GM18861 (cell line): ENCODE results near the gene DIPK1B.
"Not testable (repeated sequence)": the region's sequence is repeated elsewhere in the genome, so short reads cannot be mapped to it uniquely, and the experiment has no call there.

ENCODE experiments used
- ATAC-seq: cut with Tn5 transposase; IDR thresholded peaks from one replicate; pipeline ENCODE4 v1.9.1; 2021; ENCODE audit not compliant: unreplicated experiment

The DIPK1B gene

DNA sequence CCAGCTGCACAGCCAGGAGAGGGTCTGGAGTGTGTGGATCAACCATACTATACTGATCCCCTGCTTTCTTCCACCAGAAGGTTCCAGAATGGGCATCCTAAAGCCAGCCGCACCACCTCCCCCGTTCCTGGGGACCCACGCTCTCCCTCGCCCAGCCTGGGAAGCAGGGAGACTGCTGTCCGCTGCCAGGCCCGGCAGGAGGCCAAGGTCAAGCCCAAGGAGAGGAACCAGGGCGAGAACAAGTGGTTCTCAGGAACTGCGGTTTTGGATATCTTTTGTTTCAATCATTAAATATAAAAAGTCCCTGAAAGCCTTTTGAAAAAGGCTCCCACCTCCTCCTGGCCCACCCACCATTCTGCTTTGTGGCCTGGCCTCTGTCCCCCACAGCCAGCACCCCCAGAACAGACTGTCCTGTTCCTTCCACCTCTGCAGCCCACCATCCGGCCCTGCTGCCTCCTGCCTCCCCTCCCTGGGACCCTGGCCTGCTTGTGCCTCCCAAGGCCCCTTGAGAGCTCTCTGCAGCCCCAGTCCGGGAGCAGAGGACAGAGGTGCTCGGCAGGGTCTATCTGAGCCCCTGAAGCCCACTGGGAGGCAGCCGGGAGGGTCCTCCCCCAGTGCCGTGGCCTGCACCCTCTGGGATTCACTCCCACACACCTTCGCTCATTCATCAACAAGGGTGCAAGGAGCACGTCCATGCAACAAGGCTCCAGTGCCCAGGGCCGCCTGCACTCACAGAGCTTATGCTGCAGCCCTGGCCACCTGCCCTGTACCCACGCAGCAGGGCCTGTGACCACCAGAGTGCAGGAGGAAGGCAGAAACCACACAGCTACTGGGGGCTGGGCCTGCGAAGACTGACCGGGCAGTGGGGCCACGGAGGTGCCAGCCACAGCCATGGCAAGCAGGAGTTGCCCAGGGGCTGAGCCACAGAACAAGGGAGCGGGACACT lies 36.6 kb downstream of the DIPK1B start:
- ATAC-seq: no peak

DNA sequence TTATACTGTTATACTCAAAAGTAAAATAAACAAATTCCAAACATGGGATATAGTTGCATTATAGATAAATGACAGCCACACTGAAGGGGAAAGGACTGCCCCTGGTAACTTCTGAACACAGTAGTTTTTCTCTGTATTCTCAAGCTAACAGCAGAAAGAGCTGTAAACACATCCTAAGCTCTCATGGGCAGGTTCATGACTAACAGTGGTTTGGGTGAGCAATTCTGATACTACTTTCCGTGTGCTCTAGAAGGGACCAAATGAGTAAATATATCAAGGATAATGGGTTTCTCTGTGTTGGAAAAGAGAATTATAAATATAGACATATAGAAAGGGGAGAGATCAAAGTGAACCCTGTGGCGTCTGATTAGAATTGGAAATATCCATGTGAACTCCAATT lies 38.2 kb downstream of the DIPK1B start:
- ATAC-seq: no peak

DNA sequence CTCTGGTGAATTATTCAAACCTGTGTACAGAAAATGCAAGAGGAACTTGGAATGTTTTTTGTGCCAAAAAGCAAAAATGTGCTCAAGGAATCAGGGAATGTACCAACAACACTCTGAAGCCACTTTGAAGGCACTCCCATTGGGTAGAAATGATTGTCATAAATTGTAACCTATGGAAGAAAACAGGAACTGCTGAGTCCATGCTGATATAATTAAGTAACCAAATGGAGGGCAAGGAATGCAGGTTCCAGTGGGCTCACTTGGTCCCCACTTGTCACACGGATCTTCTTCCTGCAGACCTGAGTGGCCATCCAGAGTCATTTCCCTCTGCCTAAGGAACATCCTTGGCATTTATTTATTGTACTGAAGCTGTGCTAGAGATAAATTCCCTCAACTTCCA lies 38.9 kb downstream of the DIPK1B start:
- ATAC-seq: no peak

DNA sequence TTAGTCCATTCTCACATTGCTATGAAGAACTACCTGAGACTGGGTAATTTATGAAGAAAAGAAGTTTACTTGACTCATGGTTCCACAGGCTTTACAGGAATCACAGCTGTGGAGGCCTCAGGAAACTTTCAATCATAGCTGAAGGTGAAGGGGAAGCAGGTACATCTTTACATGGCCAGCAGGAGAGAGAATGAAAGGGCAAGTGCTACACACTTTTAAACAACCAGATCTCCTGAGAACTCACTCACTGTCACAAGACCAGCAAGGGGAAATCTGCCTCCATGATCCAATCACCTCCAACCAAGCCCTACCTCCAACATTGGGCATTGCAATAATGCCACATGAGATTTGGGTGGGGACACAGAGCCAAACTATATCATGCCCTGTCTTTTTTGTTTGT lies 39.4 kb downstream of the DIPK1B start:
- no peak for ATAC-seq

DNA sequence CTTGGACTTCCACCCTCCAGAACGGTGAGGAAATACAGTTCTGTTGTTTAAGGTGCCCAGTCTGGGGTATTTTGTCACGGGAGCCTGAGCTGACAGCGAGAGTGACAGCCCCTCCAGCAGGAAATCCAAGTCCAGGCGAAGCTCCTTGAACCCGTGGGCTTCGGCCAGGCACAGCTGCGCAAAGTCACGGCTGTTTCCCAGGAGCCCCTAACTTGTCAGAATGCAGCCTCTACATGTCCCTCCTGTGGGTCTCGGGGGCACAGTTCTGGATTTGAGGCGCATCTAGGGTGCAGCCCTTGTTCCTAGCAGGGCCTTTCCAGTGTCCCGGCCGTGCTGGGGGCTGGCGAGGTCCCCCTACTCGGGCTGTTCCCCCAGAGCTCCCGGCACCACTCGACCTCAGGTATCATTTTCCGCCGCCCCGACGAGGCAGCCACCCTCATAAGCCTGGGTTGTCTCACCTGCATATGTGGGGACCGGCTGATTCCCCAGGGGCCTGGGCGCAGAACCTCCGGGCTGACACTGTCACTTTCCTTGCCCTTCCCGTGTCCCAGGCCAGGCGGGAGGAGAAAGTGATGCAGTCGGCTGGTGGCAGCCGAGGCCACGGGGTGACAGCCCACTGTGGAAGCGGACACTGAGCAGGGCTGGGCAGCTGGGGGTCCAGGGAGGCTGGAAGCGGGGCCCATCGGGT lies 41.1 kb downstream of the DIPK1B start:
- ATAC-seq: no peak

DNA sequence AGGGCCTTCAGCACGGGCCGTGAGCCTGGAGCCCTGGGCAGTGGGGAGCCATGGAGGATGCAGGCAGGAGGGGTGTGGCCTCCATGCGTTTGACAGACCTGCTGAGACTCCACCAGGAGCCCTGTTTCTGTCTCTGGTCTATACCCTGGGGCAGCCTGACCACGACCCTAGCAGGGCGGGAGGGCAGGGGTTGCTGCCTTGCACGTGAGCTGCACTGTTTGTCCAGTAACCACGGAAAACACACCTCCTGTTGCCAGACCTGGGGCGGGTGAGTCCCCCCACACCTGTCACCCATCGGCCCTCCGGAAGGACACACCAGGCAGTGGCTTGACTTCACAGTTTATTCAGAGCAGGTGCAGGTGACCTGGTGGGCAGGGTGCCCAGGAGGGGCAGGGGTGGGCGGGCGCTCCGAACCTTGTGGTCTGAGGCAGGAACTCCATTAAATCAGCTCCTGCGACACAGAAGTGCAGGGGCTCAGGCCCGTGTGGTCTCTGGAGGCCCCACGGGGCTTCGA lies 41.7 kb downstream of the DIPK1B start:
- no peak for ATAC-seq

DNA sequence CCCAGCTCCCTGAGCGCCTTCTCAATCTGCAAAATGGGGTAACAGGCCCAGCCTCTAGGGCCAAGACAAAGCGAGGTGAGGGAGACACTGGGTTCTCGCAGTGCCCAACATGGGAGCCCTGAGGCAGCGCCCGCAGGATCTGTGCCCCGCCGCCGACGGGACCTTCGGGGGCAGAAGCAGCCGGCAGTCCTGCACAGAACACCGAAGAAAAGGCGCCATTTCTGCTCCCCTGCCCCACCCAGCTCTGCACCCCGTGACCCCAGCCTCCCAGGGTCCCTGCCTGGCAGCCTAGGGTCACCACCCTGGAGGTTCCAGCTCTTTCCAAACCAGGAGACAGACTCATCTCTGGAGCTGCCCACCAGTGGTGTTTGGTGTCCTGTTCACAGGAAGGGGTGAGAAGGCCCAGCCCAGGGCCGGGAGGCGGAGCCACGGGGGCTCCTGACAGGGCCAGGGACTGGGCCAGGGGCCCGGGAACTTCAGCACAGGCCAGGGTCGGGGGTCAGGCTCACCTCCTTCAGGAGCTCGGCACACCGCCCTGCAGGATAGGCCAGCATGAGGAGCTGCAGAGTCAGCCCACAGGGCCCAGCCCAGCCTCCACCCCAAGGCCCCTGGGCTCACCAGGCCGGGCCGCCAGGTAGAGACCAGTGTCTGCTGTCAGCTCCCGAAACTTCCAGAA lies 42.4 kb downstream of the DIPK1B start:
- no peak for ATAC-seq

DNA sequence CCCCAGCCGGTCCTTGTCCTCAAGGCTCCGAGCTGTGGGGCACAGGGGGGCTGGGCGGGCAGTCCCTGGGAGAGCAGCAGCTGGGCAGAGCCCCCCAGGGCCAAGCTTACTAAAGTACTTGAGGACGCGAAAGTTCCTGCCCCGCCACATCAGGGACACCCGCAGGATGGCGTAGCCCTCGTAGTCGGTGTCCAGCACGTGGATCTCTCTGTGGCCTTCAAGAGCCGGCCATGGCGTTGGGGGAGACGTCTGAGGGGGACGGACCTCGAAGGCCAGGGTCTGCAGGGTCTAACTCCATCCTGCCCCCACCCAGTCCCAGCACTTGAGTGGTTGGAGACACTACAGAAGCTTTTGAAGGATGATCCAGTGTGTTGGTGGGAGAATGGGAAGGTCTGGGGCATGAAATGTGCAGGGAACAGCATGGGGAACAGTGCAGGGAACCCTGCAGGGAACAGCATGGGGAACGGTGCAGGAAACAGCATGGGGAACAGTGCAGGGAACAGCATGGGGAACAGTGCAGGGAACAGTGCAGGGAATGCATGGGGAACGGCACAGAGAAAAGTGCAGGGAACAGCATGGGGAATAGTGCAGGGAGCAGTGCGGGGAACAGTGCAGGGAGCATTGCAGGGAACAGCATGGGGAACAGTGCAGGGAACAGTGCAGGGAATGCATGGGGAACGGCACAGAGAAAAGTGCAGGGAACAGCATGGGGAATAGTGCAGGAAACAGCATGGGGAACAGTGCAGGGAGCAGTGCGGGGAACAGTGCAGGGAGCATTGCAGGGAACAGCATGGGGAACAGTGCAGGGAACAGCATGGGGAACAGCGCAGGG lies 43.1 kb downstream of the DIPK1B start:
- not testable (repeated sequence) for ATAC-seq

DNA sequence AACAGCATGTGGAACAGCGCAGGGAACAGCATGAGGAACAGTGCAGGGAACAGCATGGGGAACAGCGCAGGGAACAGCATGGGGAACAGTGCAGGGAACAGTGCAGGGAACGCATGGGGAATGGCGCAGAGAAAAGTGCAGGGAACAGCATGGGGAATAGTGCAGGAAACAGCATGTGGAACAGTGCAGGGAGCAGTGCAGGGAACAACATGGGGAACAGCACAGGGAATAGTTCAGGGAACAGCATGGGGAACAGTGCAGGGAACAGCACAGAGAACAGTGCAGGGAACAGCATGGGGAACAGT lies 43.7 kb downstream of the DIPK1B start:
- ATAC-seq: no peak

DNA sequence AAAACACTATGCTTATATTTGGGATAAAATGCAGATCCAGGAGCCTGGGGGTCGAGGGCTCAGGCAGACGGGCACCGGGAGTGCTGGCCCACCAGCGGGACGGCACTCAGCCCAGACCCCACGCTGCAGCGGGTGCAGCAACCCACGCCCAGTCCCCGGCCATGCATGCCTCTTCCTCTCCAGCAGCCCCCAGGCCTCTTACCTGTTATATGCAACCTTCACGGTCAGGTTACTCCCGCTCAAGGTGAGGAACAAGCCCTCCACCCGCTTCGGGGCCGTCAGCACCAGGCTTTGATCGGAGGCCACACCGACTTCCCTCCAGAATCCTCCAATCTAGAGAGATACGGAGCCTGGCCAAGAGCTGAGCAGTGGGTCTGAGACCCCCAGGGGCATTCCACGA lies 44.5 kb downstream of the DIPK1B start:
- ATAC-seq: no peak

DNA sequence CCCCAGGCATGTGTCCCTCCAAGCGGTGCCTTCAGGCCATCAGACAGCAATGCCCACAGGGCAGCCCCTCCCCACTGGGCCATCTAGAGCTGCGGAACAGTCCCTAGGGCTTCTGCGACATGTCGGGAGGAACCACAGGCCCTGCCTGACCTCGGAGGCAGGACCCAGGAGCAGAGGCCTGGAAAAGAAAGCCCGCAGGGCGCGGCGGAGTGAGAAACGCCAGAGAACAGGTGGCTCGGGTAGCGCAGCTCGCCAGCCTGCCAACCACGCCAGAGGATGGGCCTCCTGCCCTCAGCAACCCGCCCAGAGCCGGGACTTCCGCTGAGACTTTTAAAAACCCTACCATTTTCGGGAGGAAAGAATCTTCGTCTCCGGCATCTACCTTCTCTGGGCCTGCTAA lies 45.0 kb downstream of the DIPK1B start:
- ATAC-seq: no peak

DNA sequence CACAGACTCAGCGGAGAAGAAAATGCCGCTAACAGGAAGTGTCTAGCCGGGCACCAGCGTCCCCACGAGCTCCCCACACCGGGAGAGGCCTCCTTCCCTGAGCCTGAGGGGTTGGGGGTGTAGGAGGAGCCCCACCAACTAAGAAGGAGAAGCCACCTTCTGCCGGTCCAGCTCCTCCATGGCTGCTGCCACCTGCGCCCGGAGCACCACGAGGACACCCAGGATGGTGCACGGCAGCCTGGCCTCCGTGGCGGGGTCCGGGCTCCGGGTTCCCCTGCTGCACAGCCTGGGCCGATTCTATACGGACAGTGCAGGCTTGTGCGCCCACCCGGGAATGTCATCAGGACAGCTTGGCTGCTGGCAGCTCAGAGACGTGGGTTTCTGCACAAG lies 45.4 kb downstream of the DIPK1B start:
- no peak for ATAC-seq

DNA sequence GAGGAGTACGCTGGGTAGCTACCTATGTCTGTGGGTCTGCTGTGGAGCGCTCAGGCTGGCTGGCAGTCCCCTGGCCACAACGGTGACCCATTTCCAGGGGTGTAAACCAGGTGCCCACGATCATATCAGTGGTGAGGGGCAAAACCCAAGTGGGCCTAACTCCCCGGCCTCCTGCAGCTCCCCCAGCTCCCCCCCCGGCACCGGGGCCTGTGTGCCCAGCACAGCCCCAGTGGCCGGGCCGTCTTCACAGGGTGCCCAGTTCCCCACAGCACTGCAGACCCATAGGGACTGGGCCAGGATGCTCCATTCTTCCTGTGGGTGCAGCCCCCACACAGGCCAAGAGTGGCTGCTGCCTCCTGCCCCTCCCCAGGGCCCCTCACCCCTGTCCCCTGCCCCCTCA lies 46.6 kb downstream of the DIPK1B start:
- ATAC-seq: no peak

DNA sequence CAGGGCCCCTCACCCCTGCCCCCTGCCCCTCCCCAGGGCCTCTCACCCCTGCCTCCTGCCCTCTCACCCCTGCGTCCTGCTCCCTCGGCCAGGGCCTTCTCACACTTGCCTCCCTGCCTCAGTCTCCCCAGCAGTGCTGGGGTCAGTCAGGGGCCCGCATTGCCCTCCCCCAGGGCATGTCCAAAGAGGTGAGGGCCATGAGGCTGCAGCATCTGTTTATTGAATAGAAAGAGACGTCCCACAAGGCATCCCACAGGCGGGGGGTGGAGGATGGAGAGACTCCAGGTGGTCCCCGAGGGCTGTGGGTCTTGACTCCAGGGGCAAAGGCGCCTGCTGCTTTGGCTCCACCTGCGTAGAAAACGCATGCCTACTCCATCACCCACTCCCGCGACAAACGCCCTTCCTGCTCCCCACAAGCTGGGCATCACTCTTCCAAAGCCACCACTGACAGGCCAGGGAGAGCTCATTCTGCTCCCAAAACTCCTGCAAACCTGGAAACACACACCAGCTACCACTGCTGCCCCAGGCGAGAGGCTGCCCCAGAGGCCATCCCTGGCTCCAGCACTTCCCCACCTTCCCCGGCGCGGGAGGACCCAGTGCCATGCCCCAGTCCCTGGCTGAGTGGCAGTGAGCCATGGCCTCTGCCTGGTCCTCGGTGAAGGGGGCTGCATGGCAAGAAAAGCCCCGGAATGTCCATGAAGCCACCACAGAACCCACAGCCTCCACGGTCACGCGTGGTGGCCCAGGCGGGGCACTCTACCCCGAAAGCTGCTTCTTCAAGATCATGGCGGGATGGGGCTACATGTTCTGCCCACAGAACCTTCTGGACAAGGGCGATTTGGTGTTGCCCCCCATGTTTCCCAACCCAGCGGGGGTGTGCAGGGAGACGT lies 47.3 kb downstream of the DIPK1B start:
- no peak for ATAC-seq

DNA sequence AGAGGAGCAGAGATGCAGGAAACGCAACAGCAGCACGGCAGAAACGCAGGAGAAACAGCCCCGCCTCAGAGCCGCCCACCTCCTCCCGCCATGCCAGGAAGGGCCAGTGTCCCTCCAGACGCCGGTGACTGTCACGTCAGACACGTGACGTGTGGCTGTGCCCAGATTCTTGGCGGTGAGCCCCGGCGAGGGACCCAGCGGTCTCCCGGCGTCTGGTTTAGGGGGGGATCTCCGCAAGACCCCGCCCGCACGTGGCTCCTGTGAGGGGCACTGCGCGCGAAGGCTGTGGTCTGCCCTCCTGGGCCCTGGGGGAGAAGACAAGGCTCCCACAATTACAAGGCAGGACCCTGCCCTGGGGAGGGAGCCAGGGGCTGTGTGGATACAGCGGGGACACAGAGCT lies 48.1 kb downstream of the DIPK1B start:
- ATAC-seq: no peak

DNA sequence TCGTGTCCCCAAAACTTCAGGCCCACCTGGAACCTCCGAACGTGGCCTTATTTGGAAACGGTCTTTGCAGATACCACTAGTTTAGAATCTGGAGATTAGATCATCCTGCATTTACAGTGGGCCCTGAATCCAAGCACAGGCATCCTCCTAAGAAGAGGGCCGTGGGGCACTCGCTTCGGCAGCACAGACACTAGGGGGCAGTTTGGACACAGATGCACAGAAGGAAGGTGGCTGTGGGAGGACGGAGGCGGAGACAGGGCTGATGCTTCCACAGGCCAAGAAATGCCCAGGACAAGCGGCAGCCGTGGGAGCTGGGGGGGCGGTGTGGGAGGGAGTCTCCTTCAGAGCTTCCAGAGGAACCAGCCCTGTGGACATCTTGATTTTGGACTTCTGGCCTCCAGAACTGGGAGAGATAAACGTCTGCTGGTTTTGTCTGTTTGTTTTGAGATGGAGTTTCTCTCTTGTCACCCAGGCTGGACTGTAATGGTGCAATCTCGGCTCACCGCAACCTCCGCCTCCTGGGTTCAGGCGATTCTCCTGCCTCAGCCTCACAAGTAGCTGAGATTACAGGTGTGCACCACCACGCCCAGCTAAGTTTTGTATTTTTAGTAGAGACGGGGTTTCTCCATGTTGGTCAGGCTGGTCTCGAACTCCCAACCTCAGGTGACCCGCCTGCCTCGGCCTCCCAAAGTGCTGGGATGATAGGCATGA lies 48.6 kb downstream of the DIPK1B start:
- not testable (repeated sequence) for ATAC-seq

DNA sequence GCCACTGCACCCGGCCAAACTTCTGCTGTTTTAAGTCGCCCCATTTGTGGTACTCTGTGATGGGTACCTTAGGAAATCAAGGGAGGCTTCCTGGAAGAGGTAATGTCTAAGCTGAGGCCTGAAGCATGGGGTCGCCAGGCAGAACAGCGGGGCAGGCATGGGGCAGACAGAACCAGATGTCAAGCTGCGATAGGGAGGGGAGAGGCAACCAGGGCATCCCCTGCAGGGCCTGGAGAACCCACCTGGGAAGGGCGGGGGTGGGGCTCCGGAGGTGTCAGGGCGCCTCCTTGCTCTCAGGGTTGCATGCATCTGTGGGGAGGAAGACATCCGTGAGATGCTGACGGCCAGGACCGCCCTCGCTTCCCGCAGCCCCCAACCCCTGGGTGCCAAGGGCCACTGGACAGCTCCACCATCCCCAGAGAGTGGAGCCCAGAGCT lies 49.2 kb downstream of the DIPK1B start:
- ATAC-seq: no peak

DNA sequence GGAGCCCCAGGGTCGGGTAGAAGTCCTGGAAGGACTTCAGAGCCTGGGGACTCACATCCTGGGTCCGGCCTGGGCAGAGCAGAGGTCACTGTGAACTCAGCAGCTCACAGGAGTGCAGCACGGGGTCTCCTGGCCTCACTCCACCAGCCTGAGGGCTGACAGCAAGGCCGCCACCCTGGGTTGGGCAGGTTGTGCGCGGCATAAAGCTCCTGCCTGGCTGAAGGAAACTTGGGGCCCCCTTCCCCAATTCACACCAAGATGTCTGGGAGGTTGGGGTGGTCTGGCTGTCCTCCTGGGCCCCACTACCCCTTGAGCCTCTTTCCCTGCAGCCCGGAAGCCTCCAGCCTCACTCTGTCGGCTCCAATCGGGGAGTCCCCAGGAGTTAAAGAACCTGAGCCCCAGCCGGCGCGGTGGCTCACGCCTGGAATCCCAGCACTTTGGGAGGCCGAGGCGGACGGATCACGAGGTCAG lies 49.9 kb downstream of the DIPK1B start:
- ATAC-seq: no peak
